ENCODE results near the gene CIT. TPM values are rescaled to one million over a fixed set of nuclear protein-coding genes. Genes with fewer than 3 reads are reported as not detected.

Gene CIT
- total RNA-seq, 1 experiment from 2014 or later = 20.9 TPM

DNA sequence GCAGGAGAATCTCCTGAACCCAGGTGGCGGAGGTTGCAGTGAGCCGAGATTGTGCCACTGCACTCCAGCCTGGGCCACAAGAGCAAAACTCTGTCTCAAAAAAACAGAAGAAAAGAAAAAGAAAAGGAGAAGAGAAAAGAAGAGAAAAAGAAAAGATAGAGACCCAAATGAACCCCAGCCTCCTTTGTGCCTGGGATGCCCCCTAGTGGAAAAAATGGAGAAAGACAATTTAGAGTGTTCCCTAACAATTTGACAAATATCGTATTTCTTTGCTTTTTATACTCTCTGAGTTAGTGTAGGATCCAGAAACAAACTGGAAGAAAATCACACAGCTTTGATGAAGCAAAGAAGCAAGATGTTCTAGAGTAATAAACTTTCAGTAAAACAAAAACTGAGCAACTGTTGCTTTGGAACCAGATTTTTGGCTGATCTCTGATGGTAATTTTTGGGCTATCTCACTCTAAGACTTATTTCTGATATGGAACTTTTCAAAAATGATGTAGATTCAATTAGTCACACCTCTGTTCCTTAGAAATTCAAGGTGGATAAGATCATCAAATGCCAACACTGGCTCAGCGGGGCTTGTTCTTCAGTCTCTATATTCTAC lies 227.8 kb downstream of the CIT start:
- in situ Hi-C loops (cut with HindIII; ENCODE audit: low pct_unique_long_range_greater_than_20kb, low sequenced_read_pairs) = no loop called here
- DNase-seq (ENCODE audit: low read depth) = no peak

- in situ Hi-C loops (cut with HindIII; ENCODE audit: low pct_unique_long_range_greater_than_20kb, low sequenced_read_pairs) = no loop called here
- DNase-seq (ENCODE audit: low read depth) = no peak
Measured at GRCh38 chr12:119645535-119646059, 231.5 kb downstream of the CIT start.

DNA sequence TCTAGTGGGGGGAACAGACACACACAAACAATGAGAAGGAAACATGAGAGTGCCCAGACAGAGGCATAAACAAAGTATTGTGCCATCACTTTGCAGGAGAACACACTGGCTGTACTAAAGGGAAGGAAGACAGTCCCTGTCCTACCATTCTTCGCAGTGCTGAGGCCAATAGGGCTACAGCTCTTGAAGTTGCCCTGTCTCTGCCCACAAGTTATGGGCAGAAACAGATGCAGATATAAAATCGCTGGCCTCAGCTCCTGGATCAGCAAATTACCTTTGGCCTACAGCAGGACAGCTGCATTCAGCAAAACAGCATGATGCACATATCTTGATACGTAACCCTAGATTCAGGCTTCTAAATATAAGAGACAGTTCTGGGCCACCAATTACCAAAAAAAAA lies 232.2 kb downstream of the CIT start:
- in situ Hi-C loops (cut with HindIII; ENCODE audit: low pct_unique_long_range_greater_than_20kb, low sequenced_read_pairs) = no loop called here

DNA sequence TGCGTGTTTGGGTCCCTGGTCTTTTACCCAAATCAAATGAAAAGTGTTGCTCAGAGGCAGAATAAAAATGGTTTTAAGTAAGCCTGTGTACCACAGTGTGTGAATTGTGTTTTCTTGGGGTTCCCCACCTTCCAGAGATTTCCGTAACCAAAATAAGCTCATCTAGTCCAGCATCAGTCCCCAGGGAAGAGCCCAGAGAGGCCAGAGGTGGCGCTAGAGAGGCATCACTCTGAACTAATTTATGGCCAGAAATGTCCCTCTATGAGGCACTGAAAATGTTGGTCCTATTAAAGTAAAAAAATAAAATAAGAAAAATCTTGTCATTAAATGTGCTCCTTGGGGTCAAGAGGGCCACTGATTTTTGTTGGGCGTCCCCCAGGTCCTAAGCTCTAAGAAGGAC lies 234.1 kb downstream of the CIT start:
- in situ Hi-C loops (cut with HindIII; ENCODE audit: low pct_unique_long_range_greater_than_20kb, low sequenced_read_pairs) = no loop called here
- no peak for DNase-seq (ENCODE audit: low read depth)

More for the DNA sequence above, 232.2 kb downstream of the CIT start:
- DNase-seq (ENCODE audit: low read depth) = no peak

Other genes starting within 250 kb of the CIT start
- 59.8 and 392 TPM in 2 replicates for gene PRKAB1, start 209.2 kb downstream of the CIT start, total RNA-seq (2014; rRNA removed; shearing (Covaris generic); ENCODE audit: low replicate concordance)
- gene BICDL1, start 111.9 kb upstream of the CIT start, total RNA-seq (2014; rRNA removed; shearing (Covaris generic); ENCODE audit: low replicate concordance) = 15.9 and 21.3 TPM in 2 replicates
- gene RAB35, start 239.4 kb upstream of the CIT start, total RNA-seq (2014; rRNA removed; shearing (Covaris generic); ENCODE audit: low replicate concordance) = 36.4 and 43.5 TPM in 2 replicates